Esophagus squamous epithelium (tissue), 4 donors: ENCODE results near the gene RGL2.
A peak's percentile ranks its signal among the peaks of the same experiment; 100 is the strongest.

ENCODE experiments used
- POLR2A ChIP-seq, 4 donors: fragments of 450-650 bp; IDR thresholded peaks; one replicate each; pipeline ENCODE4 v1.6.1; 2017; ENCODE audit warnings: antibody characterized with exemption in 4 of 4, mild to moderate bottlenecking in 4 of 4, moderate library complexity in 3 of 4
- TF ChIP-seq, protein P1 (sequence below), 6 experiments: fragments of 450-650 bp in 4 of 6; fragments of 200-600 bp in 2 of 6; sonication (generic) in 2 of 6; IDR thresholded peaks; one replicate each; pipeline ENCODE4 v1.5.1; 2016 to 2019; ENCODE audit warnings: antibody characterized with exemption in 6 of 6, mild to moderate bottlenecking in 4 of 6, moderate library complexity in 4 of 6

DNA sequence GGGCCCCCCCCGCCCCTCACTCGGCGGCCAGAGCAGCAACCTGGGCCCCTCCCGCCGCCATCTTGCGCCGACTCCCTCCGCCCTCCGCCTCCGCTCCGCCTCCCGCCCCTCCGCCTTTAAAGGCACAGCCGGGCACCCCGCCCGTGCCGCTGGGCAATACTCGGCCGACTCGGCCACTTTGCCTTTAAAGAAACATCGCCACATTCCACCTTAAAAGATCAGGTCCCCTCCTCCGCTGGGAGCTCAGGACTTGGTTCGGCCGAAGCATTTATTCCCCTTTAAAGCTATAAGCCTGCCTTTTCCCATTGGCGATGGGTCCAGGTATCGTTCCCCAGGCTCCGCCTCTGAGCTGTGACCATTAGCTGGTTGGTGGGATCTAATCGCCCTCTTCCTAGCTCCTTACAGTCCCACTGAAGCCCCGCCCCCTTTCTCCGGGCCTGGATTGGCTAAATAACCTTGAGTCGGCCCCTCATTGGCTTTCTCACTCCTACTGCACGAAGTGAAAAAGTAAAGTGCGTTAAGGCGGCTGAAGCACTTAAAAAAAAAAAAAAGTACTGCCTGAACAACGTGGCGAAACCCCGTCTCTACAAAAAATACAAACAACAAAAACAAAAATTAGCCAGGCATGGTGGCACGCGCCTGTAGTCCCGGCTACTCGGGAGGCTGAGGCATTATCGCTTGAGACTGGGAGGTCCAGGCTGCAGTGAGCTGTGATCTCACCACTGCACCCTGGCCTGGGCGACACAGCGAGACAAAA is 19.1 kb upstream of the RGL2 start, which contains the start of gene ZBTB22:
- TF ChIP-seq POLR2A (IDR thresholded peaks at IDR 0.05) = peak in 1 of 4 donors; percentile 31
- TF ChIP-seq, protein P1, sequence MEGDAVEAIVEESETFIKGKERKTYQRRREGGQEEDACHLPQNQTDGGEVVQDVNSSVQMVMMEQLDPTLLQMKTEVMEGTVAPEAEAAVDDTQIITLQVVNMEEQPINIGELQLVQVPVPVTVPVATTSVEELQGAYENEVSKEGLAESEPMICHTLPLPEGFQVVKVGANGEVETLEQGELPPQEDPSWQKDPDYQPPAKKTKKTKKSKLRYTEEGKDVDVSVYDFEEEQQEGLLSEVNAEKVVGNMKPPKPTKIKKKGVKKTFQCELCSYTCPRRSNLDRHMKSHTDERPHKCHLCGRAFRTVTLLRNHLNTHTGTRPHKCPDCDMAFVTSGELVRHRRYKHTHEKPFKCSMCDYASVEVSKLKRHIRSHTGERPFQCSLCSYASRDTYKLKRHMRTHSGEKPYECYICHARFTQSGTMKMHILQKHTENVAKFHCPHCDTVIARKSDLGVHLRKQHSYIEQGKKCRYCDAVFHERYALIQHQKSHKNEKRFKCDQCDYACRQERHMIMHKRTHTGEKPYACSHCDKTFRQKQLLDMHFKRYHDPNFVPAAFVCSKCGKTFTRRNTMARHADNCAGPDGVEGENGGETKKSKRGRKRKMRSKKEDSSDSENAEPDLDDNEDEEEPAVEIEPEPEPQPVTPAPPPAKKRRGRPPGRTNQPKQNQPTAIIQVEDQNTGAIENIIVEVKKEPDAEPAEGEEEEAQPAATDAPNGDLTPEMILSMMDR (IDR thresholded peaks at IDR 0.05) = peak in 1 of 6 experiments; percentile 27
